A549 treated with AZD9567 at 1 μM for 4 hours (cell line): ENCODE results near the gene HNRNPC. TPM values are rescaled to one million over a fixed set of nuclear protein-coding genes. Genes with fewer than 3 reads are reported as not detected.

ENCODE experiments used
- total RNA-seq: library from RNA; stranded (reverse); fragments of 200-300 nt; extraction: Qiagen RNA extraction; gene quantifications from 5 replicates; pipeline ENCODE4 v1.2.3, GENCODE V29; 2022; ENCODE audit not compliant: insufficient read depth

HNRNPC gene
- total RNA-seq, result 717 to 807 TPM (median 775 TPM) in 5 replicates

DNA sequence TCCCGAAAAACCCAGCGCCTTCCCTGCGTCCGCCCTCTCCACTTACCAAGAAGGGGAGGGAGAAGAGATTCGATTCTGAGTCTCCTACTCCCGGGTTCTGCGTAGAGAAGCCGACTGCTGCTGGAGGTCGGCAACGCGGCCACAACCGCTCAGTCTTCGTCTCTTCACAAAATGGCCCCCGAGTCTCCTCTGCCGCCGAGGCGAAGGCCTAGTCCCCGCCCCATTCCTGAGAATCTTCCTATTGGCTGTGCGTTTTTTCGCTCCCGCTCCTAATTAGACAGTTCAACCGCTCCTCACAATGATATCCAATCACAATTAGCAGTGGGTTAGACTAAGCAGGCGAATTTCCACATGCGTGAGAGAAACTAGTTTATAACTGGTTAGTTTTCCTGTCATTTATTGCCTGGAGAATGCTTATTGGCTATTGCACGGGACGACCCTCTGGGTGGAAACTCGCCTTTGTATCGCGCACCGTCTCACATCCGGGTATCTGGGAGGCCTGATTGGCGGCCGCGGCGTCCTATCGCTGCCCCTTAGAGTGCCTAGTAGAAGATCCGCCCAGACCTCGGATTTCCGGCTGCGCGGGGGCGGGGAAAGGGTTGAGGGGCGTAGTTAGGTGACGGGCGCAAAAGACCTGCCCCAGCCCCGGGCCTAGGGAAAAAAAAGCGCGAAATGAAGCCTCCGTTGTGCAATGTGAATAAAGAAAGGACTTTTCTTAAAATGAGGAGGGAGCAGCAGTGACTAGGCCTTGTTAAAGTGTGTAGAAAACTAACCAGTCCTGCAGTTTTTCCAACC, at the start of gene HNRNPC:
Gene HNRNPC (minus strand): TSS at position 191 of the 795 bp plus-strand sequence. CDS start 35,249 bp downstream, outside the sequence.

DNA sequence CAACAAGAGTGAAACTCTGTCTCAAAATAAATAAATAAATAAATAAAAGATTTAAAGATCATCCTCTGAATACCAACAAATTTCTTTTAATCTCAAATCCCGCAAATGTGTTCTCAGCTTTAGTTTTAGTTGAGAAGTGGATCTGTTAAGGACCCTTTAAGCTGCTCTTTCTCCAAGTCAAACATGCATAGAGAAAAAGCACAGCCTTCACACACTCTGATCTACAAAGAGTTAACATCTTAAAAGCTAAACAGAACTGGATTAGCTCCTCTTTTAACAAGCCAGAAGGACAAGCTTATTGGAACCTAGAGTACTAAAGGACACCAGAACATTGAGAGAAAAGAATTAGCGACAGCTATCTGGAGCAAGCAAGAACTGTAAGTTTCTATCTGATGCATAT, 10.5 kb upstream of the HNRNPC start, which contains the start of gene RPGRIP1:
Gene RPGRIP1 (plus strand): TSS at position 301 of the 400 bp plus-strand sequence. CDS start 7,894 bp downstream, outside the sequence.

Other genes with a start within 250 kb of the HNRNPC start
- gene NDRG2, start 244.4 kb downstream of the HNRNPC start, total RNA-seq, result 1.3 to 2.8 TPM (median 2.4 TPM) in 5 replicates
- gene TPPP2, start 239.2 kb downstream of the HNRNPC start, total RNA-seq, result not detected in 5 replicates
- gene RNASE13, start 234.6 kb downstream of the HNRNPC start, total RNA-seq, result not detected in 5 replicates
- gene RNASE7, start 227.1 kb downstream of the HNRNPC start, total RNA-seq, result not detected in 5 replicates
- gene RNASE8, start 211.6 kb downstream of the HNRNPC start, total RNA-seq, result not detected in 5 replicates
- gene ARHGEF40, start 199.1 kb downstream of the HNRNPC start, total RNA-seq, result 6.0 to 10.5 TPM (median 8.1 TPM) in 5 replicates
- gene ZNF219, start 170.8 kb downstream of the HNRNPC start, total RNA-seq, result 11.2 to 25.3 TPM (median 24.9 TPM) in 5 replicates
- 0.41 to 0.90 TPM (median 0.87 TPM) in 4 of 5 replicates, not detected in the other for gene TMEM253, start 168.4 kb downstream of the HNRNPC start, total RNA-seq
- gene OR5AU1, start 113.4 kb downstream of the HNRNPC start, total RNA-seq, result not detected in 5 replicates
- 0.11 to 0.32 TPM (median 0.19 TPM) in 4 of 5 replicates, not detected in the other for gene RPGRIP1, start 10.6 kb upstream of the HNRNPC start, total RNA-seq
- gene SUPT16H, start 114.6 kb upstream of the HNRNPC start, total RNA-seq, result 93.6 to 116 TPM (median 98.4 TPM) in 5 replicates
- gene CHD8, start 186.7 kb upstream of the HNRNPC start, total RNA-seq, result 36.5 to 48.2 TPM (median 37.8 TPM) in 5 replicates
- gene RAB2B, start 207.5 kb upstream of the HNRNPC start, total RNA-seq, result 11.6 to 39.2 TPM (median 13.5 TPM) in 5 replicates
- gene TOX4, start 207.8 kb upstream of the HNRNPC start, total RNA-seq, result 66.0 to 81.5 TPM (median 67.5 TPM) in 5 replicates
- 42.2 to 52.0 TPM (median 49.6 TPM) in 5 replicates for gene METTL3, start 241.9 kb upstream of the HNRNPC start, total RNA-seq